Cardiac muscle cell (in vitro differentiated cells and primary cell): ENCODE results near the gene PROCA1. TPM values are rescaled to one million over a fixed set of nuclear protein-coding genes. Genes with fewer than 3 reads are reported as not detected.
A peak's percentile ranks its signal among the peaks of the same experiment; 100 is the strongest.
"Not testable (repeated sequence)": the region's sequence is repeated elsewhere in the genome, so short reads cannot be mapped to it uniquely, and the experiment has no call there.

Source experiments
- DNase-seq, 2 donors: peaks; one replicate each; pipeline versions ENCODE4 v3.0.0 to v3.0.0-alpha.2; 2010 to 2017; ENCODE audit warnings: low read depth in 1 of 2, low spot score in 1 of 2
- H3K27ac ChIP-seq: fragments of 200-600 bp; sonication (generic); 2 replicates; pipeline ENCODE4 v1.5.1; 2016
- H3K27me3 ChIP-seq: fragments of 200-600 bp; sonication (generic); 2 replicates; pipeline ENCODE4 v1.6.0; 2016; ENCODE audit warnings: control low read depth
- H3K36me3 ChIP-seq: fragments of 200-600 bp; sonication (generic); 2 replicates; pipeline ENCODE4 v1.5.1; 2016; ENCODE audit warnings: control low read depth
- H3K4me1 ChIP-seq: fragments of 200-600 bp; sonication (generic); 2 replicates; pipeline ENCODE4 v1.8.1; 2017; ENCODE audit warnings: low read depth, mild to moderate bottlenecking, mixed run types
- H3K4me3 ChIP-seq: fragments of 200-600 bp; sonication (generic); 2 replicates; pipeline ENCODE4 v1.5.1; 2016; ENCODE audit warnings: mild to moderate bottlenecking
- H3K9me3 ChIP-seq: fragments of 200-600 bp; sonication (generic); 2 replicates; pipeline ENCODE4 v1.5.1; 2017; ENCODE audit warnings: low read depth, mild to moderate bottlenecking, control low read depth
- polyA plus RNA-seq: library from polyadenylated mRNA; unstranded; fragments of >200 nt; fragmentation: Nextera tagmentation; extraction: Ambion mirVana; gene quantifications from 2 replicates; pipeline ENCODE4 v1.2.1, GENCODE V29; 2016
- total RNA-seq: library from RNA; depleted of rRNA; stranded (reverse); fragments of >200 nt; gene quantifications from 2 replicates; pipeline ENCODE4 v1.2.3, GENCODE V29; 2016
- TF ChIP-seq, protein P1 (sequence below): IDR thresholded peaks from 2 replicates; pipeline ENCODE4 v1.5.1; 2012; ENCODE audit warnings: low read depth, mild to moderate bottlenecking, low read length

PROCA1 gene
- total and polyA plus RNA-seq, 2 experiments from 2014 or later = 7.8 to 44.8 TPM

GRCh38 chr17:28723159-28723835 is 11.6 kb upstream of the PROCA1 start:
- no peaks in the 10 kb centered on the region for H3K9me3 ChIP-seq
- peaks cover 15% of the 10 kb centered on the region for H3K4me1 ChIP-seq
- no peak for DNase-seq
- H3K27ac ChIP-seq = no peak overlapping the region
- no peaks in the 10 kb centered on the region for H3K27me3 ChIP-seq
- TF ChIP-seq, protein P1, sequence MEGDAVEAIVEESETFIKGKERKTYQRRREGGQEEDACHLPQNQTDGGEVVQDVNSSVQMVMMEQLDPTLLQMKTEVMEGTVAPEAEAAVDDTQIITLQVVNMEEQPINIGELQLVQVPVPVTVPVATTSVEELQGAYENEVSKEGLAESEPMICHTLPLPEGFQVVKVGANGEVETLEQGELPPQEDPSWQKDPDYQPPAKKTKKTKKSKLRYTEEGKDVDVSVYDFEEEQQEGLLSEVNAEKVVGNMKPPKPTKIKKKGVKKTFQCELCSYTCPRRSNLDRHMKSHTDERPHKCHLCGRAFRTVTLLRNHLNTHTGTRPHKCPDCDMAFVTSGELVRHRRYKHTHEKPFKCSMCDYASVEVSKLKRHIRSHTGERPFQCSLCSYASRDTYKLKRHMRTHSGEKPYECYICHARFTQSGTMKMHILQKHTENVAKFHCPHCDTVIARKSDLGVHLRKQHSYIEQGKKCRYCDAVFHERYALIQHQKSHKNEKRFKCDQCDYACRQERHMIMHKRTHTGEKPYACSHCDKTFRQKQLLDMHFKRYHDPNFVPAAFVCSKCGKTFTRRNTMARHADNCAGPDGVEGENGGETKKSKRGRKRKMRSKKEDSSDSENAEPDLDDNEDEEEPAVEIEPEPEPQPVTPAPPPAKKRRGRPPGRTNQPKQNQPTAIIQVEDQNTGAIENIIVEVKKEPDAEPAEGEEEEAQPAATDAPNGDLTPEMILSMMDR = no peak
- H3K36me3 ChIP-seq = peaks cover 21% of the 10 kb centered on the region
- H3K4me3 ChIP-seq = no peak overlapping the region

DNA sequence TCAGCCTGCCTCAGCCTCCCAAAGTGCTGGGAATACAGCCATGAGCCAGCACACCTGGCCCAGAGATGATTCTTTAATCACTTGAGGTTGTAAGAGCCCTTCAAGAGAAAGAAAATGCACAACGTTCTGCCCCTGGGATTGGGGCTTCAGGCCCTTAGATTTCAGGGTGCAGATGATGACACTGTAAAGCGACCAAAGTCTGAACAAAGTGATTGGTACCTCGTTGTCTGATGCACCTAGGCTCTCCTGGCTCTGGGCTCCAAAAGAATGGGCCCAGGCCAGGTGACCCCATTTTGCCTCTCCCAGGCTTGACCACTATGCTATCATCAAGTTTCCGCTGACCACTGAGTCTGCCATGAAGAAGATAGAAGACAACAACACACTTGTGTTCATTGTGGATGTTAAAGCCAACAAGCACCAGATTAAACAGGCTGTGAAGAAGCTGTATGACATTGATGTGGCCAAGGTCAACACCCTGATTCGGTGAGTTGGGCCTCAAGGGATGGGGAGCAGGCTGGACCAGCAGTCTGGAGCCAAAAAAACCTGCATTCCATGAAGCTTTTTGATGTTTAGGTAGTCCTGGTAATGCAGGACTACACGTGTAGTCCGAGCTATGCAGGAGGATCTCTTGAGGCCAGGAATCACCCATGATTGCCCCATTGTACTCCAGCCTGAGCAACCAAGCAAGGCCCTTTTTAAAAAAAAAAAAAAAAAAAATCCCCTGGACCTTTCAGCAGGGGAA is 10.9 kb upstream of the PROCA1 start:
- Histone ChIP-seq H3K4me3 (no peak overlapping the region), H3K27ac (no peak overlapping the region), H3K36me3 (peaks cover 21% of the 10 kb centered on the region), H3K27me3 (no peaks in the 10 kb centered on the region), H3K4me1 (peaks cover 15% of the 10 kb centered on the region), H3K9me3 (no peaks in the 10 kb centered on the region)
- DNase-seq = no peak
- TF ChIP-seq, protein P1 = no peak

DNA sequence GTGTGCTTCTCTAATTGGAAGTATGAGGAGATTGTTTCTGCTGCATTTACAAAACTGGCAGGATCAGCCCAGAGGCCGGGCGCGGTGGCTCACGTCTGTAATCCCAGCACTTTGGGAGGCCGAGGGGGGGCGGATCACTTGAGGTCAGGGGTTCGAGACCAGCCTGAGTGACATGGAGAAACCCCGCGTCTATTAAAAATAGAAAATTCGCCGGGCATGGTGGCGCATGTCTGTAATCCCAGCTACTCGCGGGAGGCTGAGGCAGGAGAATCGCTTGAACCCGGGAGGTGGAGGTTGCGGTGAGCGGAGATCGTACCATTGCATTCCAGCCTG is 9.3 kb upstream of the PROCA1 start:
- H3K27ac ChIP-seq = not testable (repeated sequence)
- H3K4me1 ChIP-seq = peaks cover 21% of the 10 kb centered on the region

GRCh38 chr17:28720247-28720996 is 8.7 kb upstream of the PROCA1 start:
- TF ChIP-seq, protein P1 = peak; percentile 12
- H3K4me1 ChIP-seq = peaks cover 21% of the 10 kb centered on the region

More for the DNA sequence above, 9.3 kb upstream of the PROCA1 start:
- not testable (repeated sequence) for H3K27me3 ChIP-seq, DNase-seq, H3K9me3 ChIP-seq
- Histone ChIP-seq H3K36me3 (peaks cover 21% of the 10 kb centered on the region), H3K4me3 (peak overlapping the region; percentile 88)

GRCh38 chr17:28719021-28719433 is 7.3 kb upstream of the PROCA1 start:
- Histone ChIP-seq H3K27me3 (no peaks in the 10 kb centered on the region), H3K36me3 (peaks cover 29% of the 10 kb centered on the region), H3K4me3 (peak overlapping the region; percentile 88), H3K4me1 (peaks cover 21% of the 10 kb centered on the region), H3K9me3 (no peaks in the 10 kb centered on the region), H3K27ac (peak overlapping the region; percentile 90)
- no peak for DNase-seq
- TF ChIP-seq, protein P1 = no peak

More at GRCh38 chr17:28720247-28720996, 8.7 kb upstream of the PROCA1 start:
- H3K9me3 ChIP-seq = no peaks in the 10 kb centered on the region
- H3K27ac ChIP-seq = peak overlapping the region; percentile 90
- H3K36me3 ChIP-seq = peaks cover 21% of the 10 kb centered on the region
- no peaks in the 10 kb centered on the region for H3K27me3 ChIP-seq
- H3K4me3 ChIP-seq = peak overlapping the region; percentile 88
- no peak for DNase-seq
